MM.1S (cell line): Measurements from ENCODE around the gene PGR.

Experiments used
- DNase-seq: peaks from one replicate; pipeline ENCODE4 v3.0.0-alpha.2; 2015
- H2AFZ ChIP-seq: fragments of 300-600 bp; sonication (generic); 2 replicates; pipeline ENCODE4 v1.6.0; 2016; ENCODE audit warnings: antibody characterized with exemption, low read length
- H3F3A ChIP-seq: fragments of 300-600 bp; sonication (generic); 2 replicates; pipeline ENCODE4 v1.6.1; 2016; ENCODE audit warnings: mild to moderate bottlenecking, antibody characterized with exemption, low read length, moderate library complexity, mixed read lengths; ENCODE audit not compliant: insufficient read depth
- H3K27ac ChIP-seq: fragments of 300-600 bp; sonication (generic); 2 replicates; pipeline ENCODE4 v1.5.1; 2016; ENCODE audit warnings: mild to moderate bottlenecking, low read length
- H3K27me3 ChIP-seq: fragments of 300-600 bp; sonication (generic); replicated peaks from 2 replicates; pipeline ENCODE4 v1.6.0; 2016; ENCODE audit warnings: low read length; ENCODE audit not compliant: insufficient read depth
- H3K36me3 ChIP-seq: fragments of 300-600 bp; sonication (generic); replicated peaks from 2 replicates; pipeline ENCODE4 v1.6.1; 2016; ENCODE audit warnings: mild to moderate bottlenecking, low read length, mixed read lengths; ENCODE audit not compliant: insufficient read depth
- H3K4me1 ChIP-seq: fragments of 300-600 bp; sonication (generic); 2 replicates; pipeline ENCODE4 v1.6.1; 2016; ENCODE audit warnings: low read length, mixed read lengths
- H3K4me2 ChIP-seq: fragments of 300-600 bp; sonication (generic); 2 replicates; pipeline ENCODE4 v1.6.0; 2016; ENCODE audit warnings: low read depth, low read length
- H3K4me3 ChIP-seq: fragments of 300-600 bp; sonication (generic); 2 replicates; pipeline ENCODE4 v1.5.1; 2016; ENCODE audit warnings: low read length, mixed read lengths
- H3K79me2 ChIP-seq: fragments of 300-600 bp; sonication (generic); 2 replicates; pipeline ENCODE4 v1.6.1; 2016; ENCODE audit warnings: mixed run types, low read length, mixed read lengths
- H3K9ac ChIP-seq: fragments of 300-600 bp; sonication (generic); 2 replicates; pipeline ENCODE4 v1.6.1; 2016; ENCODE audit warnings: low read length, mixed read lengths
- H3K9me2 ChIP-seq: fragments of 300-600 bp; sonication (generic); replicated peaks from 2 replicates; pipeline ENCODE4 v1.6.1; 2016; ENCODE audit warnings: mild to moderate bottlenecking, low read length, mixed read lengths; ENCODE audit not compliant: insufficient read depth
- H3K9me3 ChIP-seq: fragments of 300-600 bp; sonication (generic); replicated peaks from 2 replicates; pipeline ENCODE4 v1.6.1; 2016; ENCODE audit warnings: mild to moderate bottlenecking, low read length, mixed read lengths; ENCODE audit not compliant: insufficient read depth
- H4K20me1 ChIP-seq: fragments of 300-600 bp; sonication (generic); 2 replicates; pipeline ENCODE4 v1.6.1; 2016; ENCODE audit warnings: mild to moderate bottlenecking, low read length, moderate library complexity, mixed read lengths; ENCODE audit not compliant: insufficient read depth
- EZH2 ChIP-seq: fragments of 300-600 bp; sonication (generic); optimal IDR thresholded peaks from 2 replicates; pipeline ENCODE3; 2017; ENCODE audit warnings: low read depth, mild to moderate bottlenecking, antibody characterized with exemption, low read length, mixed read lengths
- EZH2phosphoT487 ChIP-seq: fragments of 300-600 bp; sonication (generic); IDR thresholded peaks from 2 replicates; pipeline ENCODE4 v1.6.1; 2018; ENCODE audit warnings: antibody characterized with exemption, low read length
- TF ChIP-seq, protein P1 (sequence below): fragments of 300-600 bp; sonication (generic); IDR thresholded peaks from 2 replicates; pipeline ENCODE4 v1.5.1; 2016; ENCODE audit warnings: antibody characterized with exemption, low read length, mixed read lengths

Gene PGR

DNA sequence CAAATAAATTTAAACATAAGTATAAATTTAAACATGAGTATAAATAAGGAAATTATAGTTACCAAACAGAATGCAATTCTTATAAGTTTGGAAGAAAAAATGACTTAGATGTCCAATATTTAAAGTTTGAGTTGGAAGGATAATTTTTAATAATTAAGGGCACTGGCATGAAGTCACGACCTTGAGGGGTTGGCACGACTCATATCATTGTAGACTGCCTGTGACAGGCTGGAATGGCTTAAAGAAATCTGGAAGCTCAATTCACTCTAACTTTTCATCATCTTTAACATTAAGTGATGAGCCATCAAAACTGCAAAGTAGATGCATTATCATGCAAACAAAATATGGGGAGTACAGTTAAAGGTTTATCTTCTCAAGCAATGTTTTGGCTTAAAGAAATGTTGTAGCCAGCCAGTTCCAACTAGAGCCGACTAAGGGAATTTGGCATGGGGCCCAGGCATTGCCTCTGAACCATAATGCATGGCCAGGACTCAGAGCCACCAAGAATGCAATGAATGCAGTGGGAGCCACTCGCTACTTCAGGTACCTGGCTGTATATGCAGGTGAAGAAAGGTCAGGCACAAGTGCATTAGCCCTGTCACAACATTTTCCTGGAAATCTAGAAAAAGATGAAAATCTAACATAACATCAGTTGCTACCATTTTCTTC, 33.4 kb downstream of the PGR start:
- no peak overlapping the region for H3K9ac ChIP-seq
- H3K79me2 ChIP-seq = no peaks in the 10 kb centered on the region
- no peaks in the 10 kb centered on the region for H3K36me3 ChIP-seq
- no peaks in the 10 kb centered on the region for H3K9me2 ChIP-seq
- H3F3A ChIP-seq = no peaks in the 10 kb centered on the region
- H4K20me1 ChIP-seq = no peaks in the 10 kb centered on the region
- H3K4me3 ChIP-seq = no peak overlapping the region
- H3K27me3 ChIP-seq = no peaks in the 10 kb centered on the region
- H3K4me2 ChIP-seq = no peak overlapping the region
- DNase-seq = no peak
- TF ChIP-seq EZH2phosphoT487 (no peak), EZH2 (no peak)
- TF ChIP-seq, protein P1, sequence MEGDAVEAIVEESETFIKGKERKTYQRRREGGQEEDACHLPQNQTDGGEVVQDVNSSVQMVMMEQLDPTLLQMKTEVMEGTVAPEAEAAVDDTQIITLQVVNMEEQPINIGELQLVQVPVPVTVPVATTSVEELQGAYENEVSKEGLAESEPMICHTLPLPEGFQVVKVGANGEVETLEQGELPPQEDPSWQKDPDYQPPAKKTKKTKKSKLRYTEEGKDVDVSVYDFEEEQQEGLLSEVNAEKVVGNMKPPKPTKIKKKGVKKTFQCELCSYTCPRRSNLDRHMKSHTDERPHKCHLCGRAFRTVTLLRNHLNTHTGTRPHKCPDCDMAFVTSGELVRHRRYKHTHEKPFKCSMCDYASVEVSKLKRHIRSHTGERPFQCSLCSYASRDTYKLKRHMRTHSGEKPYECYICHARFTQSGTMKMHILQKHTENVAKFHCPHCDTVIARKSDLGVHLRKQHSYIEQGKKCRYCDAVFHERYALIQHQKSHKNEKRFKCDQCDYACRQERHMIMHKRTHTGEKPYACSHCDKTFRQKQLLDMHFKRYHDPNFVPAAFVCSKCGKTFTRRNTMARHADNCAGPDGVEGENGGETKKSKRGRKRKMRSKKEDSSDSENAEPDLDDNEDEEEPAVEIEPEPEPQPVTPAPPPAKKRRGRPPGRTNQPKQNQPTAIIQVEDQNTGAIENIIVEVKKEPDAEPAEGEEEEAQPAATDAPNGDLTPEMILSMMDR = no peak
- H3K9me3 ChIP-seq = no peaks in the 10 kb centered on the region
- no peak overlapping the region for H3K27ac ChIP-seq
- no peaks in the 10 kb centered on the region for H3K4me1 ChIP-seq
- H2AFZ ChIP-seq = no peak overlapping the region

DNA sequence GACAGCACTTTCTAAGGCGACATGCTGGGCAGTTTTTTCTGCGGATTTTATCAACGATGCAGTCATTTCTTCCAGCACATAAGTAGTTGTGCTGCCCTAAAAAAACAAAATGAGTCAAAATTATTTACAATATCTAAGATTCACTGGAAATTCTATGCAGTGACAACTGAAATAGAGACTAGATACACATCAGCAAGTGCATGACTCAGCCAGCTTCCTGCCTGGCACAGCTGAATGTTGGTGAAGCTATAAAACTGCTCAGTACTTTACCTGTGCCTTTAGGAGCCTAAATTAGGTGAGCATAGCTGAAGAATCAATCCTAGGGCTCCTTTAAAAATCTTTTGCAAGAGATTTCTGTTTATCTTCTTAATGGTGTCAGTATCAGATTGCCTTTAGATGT, 37.8 kb downstream of the PGR start:
- no peak overlapping the region for H2AFZ ChIP-seq
- no peak overlapping the region for H3K4me2 ChIP-seq
- no peaks in the 10 kb centered on the region for H3K36me3 ChIP-seq
- TF ChIP-seq, protein P1 = no peak
- TF ChIP-seq EZH2phosphoT487 = no peak
- no peak for TF ChIP-seq EZH2
- DNase-seq = no peak
- H4K20me1 ChIP-seq = no peaks in the 10 kb centered on the region
- no peaks in the 10 kb centered on the region for H3K9me3 ChIP-seq
- no peaks in the 10 kb centered on the region for H3F3A ChIP-seq
- H3K4me1 ChIP-seq = no peaks in the 10 kb centered on the region
- H3K9ac ChIP-seq = no peak overlapping the region
- no peak overlapping the region for H3K4me3 ChIP-seq
- no peaks in the 10 kb centered on the region for H3K79me2 ChIP-seq
- H3K9me2 ChIP-seq = no peaks in the 10 kb centered on the region
- H3K27me3 ChIP-seq = no peaks in the 10 kb centered on the region
- no peak overlapping the region for H3K27ac ChIP-seq

DNA sequence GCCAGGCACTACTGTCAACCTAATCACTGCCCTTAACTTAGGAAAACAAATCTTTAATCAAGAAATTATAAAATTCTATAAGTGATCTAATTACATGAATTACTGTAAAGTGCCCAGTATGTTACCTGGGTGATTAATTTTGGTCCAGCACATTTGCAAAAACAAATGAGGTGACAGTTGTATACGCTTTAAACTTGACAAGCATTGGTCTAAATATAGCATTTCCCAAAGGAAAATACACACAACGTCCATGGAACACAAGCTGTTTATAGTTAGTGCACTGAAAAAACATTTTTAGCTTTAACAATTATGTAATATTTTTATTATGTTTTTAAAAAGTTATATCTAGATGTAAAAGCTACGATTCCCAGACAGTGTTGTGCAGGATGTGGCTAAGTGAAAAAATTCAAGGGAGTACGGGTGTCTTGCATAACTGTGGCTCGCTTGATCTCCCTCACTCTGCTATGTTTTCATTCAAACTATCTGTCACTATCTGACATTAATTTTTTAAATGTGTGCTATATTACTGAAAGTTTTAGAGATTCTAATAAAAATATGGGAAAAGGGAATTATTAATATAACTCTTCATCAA, 38.8 kb downstream of the PGR start:
- H3K79me2 ChIP-seq = no peaks in the 10 kb centered on the region
- no peak overlapping the region for H2AFZ ChIP-seq
- no peaks in the 10 kb centered on the region for H3K36me3 ChIP-seq
- H3F3A ChIP-seq = no peaks in the 10 kb centered on the region
- no peaks in the 10 kb centered on the region for H3K9me3 ChIP-seq
- no peaks in the 10 kb centered on the region for H3K27me3 ChIP-seq
- no peak overlapping the region for H3K27ac ChIP-seq
- H3K4me1 ChIP-seq = no peaks in the 10 kb centered on the region
- H3K4me2 ChIP-seq = no peak overlapping the region
- no peak overlapping the region for H3K9ac ChIP-seq
- H3K9me2 ChIP-seq = no peaks in the 10 kb centered on the region
- TF ChIP-seq EZH2 (no peak), EZH2phosphoT487 (no peak)
- TF ChIP-seq, protein P1 = no peak
- H3K4me3 ChIP-seq = no peak overlapping the region
- no peak for DNase-seq
- H4K20me1 ChIP-seq = no peaks in the 10 kb centered on the region
